ENCODE results near the gene ENHO. TPM values are rescaled to one million over a fixed set of nuclear protein-coding genes. Genes with fewer than 3 reads are reported as not detected.

ENHO gene
- total RNA-seq, 2 experiments from 2014 or later: 0.45 TPM; not detected in 1

GRCh38 chr9:34565856-34566255, 43.1 kb upstream of the ENHO start:
- TF ChIP-seq CTCF (IDR thresholded peaks at IDR 0.05): no peak
- CTCF ChIA-PET: no interaction called here
- no peaks in the 10 kb centered on the region for H3K4me1 Mint-ChIP-seq (ENCODE audit: low read depth)

GRCh38 chr9:34564617-34565016, 41.8 kb upstream of the ENHO start:
- ChIA-PET POLR2A (no interaction called here), CTCF (no interaction called here)
- intact Hi-C loops (cut with DNase I, micrococcal nuclease): no loop called here
- H3K27ac Mint-ChIP-seq: no peak overlapping the region
- H3K36me3 Mint-ChIP-seq (ENCODE audit: low read depth): no peaks in the 10 kb centered on the region
- no peak overlapping the region for H3K4me3 Mint-ChIP-seq
- Histone ChIP-seq H3K27me3 (ENCODE audit: control insufficient read depth in 1 of 2, insufficient read depth in 2 of 2, low read length in 2 of 2) (peaks cover 10 to 11% of the 10 kb centered on the region in 2 experiments), H3K4me3 (ENCODE audit: low read length) (no peak overlapping the region), H3K4me1 (ENCODE audit: insufficient read depth, low read length) (no peaks in the 10 kb centered on the region), H3K36me3 (ENCODE audit: insufficient read depth, low read length) (no peaks in the 10 kb centered on the region), H3K27ac (ENCODE audit: low read depth in 1 of 2, low read length in 2 of 2) (no peak overlapping the region), H3K9me3 (ENCODE audit: control insufficient read depth in 1 of 2, insufficient read depth in 1 of 2, low read length in 2 of 2) (peaks cover 0 to 11% of the 10 kb centered on the region in 2 experiments)
- H3K27me3 Mint-ChIP-seq: peaks cover 58% of the 10 kb centered on the region
- no peak for DNase-seq
- H3K9me3 Mint-ChIP-seq: no peaks in the 10 kb centered on the region
- H3K4me1 Mint-ChIP-seq (ENCODE audit: low read depth): no peaks in the 10 kb centered on the region
- ATAC-seq (ENCODE audit: poor library complexity): no peak
- TF ChIP-seq CTCF (IDR thresholded peaks at IDR 0.05): no peak

More at GRCh38 chr9:34565856-34566255, 43.1 kb upstream of the ENHO start:
- Mint-ChIP-seq H3K36me3 (ENCODE audit: low read depth) (no peaks in the 10 kb centered on the region), H3K4me3 (no peak overlapping the region), H3K9me3 (no peaks in the 10 kb centered on the region), H3K27ac (no peak overlapping the region), H3K27me3 (peaks cover 64% of the 10 kb centered on the region)
- no peak overlapping the region for H3K4me3 ChIP-seq (ENCODE audit: low read length)
- peaks cover 0 to 7% of the 10 kb centered on the region in 2 experiments for H3K9me3 ChIP-seq (ENCODE audit: control insufficient read depth in 1 of 2, insufficient read depth in 1 of 2, low read length in 2 of 2)
- H3K4me1 ChIP-seq (ENCODE audit: insufficient read depth, low read length): no peaks in the 10 kb centered on the region
- ATAC-seq (ENCODE audit: poor library complexity): no peak
- no peak for DNase-seq
- H3K27ac ChIP-seq (ENCODE audit: low read depth in 1 of 2, low read length in 2 of 2): no peak overlapping the region
- POLR2A ChIA-PET: no interaction called here
- intact Hi-C loops (cut with DNase I, micrococcal nuclease): no loop called here
- H3K36me3 ChIP-seq (ENCODE audit: insufficient read depth, low read length): no peaks in the 10 kb centered on the region
- H3K27me3 ChIP-seq (ENCODE audit: control insufficient read depth in 1 of 2, insufficient read depth in 2 of 2, low read length in 2 of 2): peaks cover 3 to 8% of the 10 kb centered on the region in 2 experiments

- no peaks in the 10 kb centered on the region for H3K36me3 ChIP-seq (ENCODE audit: insufficient read depth, low read length)
- Mint-ChIP-seq H3K4me1 (ENCODE audit: low read depth) (no peaks in the 10 kb centered on the region), H3K9me3 (no peaks in the 10 kb centered on the region), H3K27ac (no peak overlapping the region), H3K4me3 (no peak overlapping the region), H3K27me3 (peaks cover 64% of the 10 kb centered on the region), H3K36me3 (ENCODE audit: low read depth) (no peaks in the 10 kb centered on the region)
- no peaks in the 10 kb centered on the region for H3K4me1 ChIP-seq (ENCODE audit: insufficient read depth, low read length)
- ChIA-PET CTCF (no interaction called here), POLR2A (no interaction called here)
- H3K9me3 ChIP-seq (ENCODE audit: control insufficient read depth in 1 of 2, insufficient read depth in 1 of 2, low read length in 2 of 2): peaks cover 0 to 11% of the 10 kb centered on the region in 2 experiments
- peaks cover 18 to 24% of the 10 kb centered on the region in 2 experiments for H3K27me3 ChIP-seq (ENCODE audit: control insufficient read depth in 1 of 2, insufficient read depth in 2 of 2, low read length in 2 of 2)
- ATAC-seq (ENCODE audit: poor library complexity) (no peak), DNase-seq (no peak)
- no peak for TF ChIP-seq CTCF (IDR thresholded peaks at IDR 0.05)
- H3K4me3 ChIP-seq (ENCODE audit: low read length): no peak overlapping the region
- intact Hi-C loops (cut with DNase I, micrococcal nuclease): no loop called here
- H3K27ac ChIP-seq (ENCODE audit: low read depth in 1 of 2, low read length in 2 of 2): no peak overlapping the region
Measured at GRCh38 chr9:34563262-34563661, 40.5 kb upstream of the ENHO start.

Data from CD4-positive, alpha-beta T cell (primary cell).